GM23248 (cell line): ENCODE results near the gene KDM6A. TPM values are rescaled to one million over a fixed set of nuclear protein-coding genes. Genes with fewer than 3 reads are reported as not detected.
A peak's percentile ranks its signal among the peaks of the same experiment; 100 is the strongest.
"Not testable (repeated sequence)": the region's sequence is repeated elsewhere in the genome, so short reads cannot be mapped to it uniquely, and the experiment has no call there.

ENCODE experiments used
- DNase-seq: peaks from one replicate; pipeline ENCODE4 v3.0.0-alpha.2; 2015
- H2AFZ ChIP-seq: fragments of 200-600 bp; sonication (generic); 2 replicates; pipeline ENCODE4 v1.6.1; 2016; ENCODE audit warnings: antibody characterized with exemption
- H3F3A ChIP-seq: fragments of 200-600 bp; sonication (generic); 2 replicates; pipeline ENCODE4 v1.6.1; 2016; ENCODE audit warnings: mild to moderate bottlenecking, antibody characterized with exemption, mixed run types; ENCODE audit not compliant: insufficient read depth
- H3K27ac ChIP-seq: fragments of 200-600 bp; sonication (generic); 2 replicates; pipeline ENCODE4 v1.5.1; 2016; ENCODE audit warnings: mild to moderate bottlenecking
- H3K27me3 ChIP-seq: fragments of 200-600 bp; sonication (generic); replicated peaks from 2 replicates; pipeline ENCODE4 v1.6.1; 2016; ENCODE audit warnings: mild to moderate bottlenecking; ENCODE audit not compliant: insufficient read depth
- H3K36me3 ChIP-seq: fragments of 200-600 bp; sonication (generic); 2 replicates; pipeline ENCODE4 v1.6.1; 2016; ENCODE audit warnings: low read depth, mild to moderate bottlenecking
- H3K4me1 ChIP-seq: fragments of 200-600 bp; sonication (generic); 2 replicates; pipeline ENCODE4 v1.6.1; 2016; ENCODE audit warnings: mild to moderate bottlenecking; ENCODE audit not compliant: insufficient read depth
- H3K4me2 ChIP-seq: fragments of 200-600 bp; sonication (generic); one replicate; pipeline ENCODE4 v1.6.1; 2016; ENCODE audit warnings: mild to moderate bottlenecking; ENCODE audit not compliant: unreplicated experiment
- H3K4me3 ChIP-seq: fragments of 200-600 bp; sonication (generic); 2 replicates; pipeline ENCODE4 v1.5.1; 2016; ENCODE audit warnings: mild to moderate bottlenecking
- H3K79me2 ChIP-seq: fragments of 200-600 bp; sonication (generic); 2 replicates; pipeline ENCODE4 v1.6.1; 2016; ENCODE audit warnings: mild to moderate bottlenecking; ENCODE audit not compliant: insufficient read depth
- H3K9ac ChIP-seq: fragments of 200-600 bp; sonication (generic); 2 replicates; pipeline ENCODE4 v1.6.1; 2016; ENCODE audit warnings: mild to moderate bottlenecking
- H3K9me2 ChIP-seq: fragments of 200-600 bp; sonication (generic); 2 replicates; pipeline ENCODE4 v1.6.1; 2016; ENCODE audit warnings: mixed run types, mild to moderate bottlenecking, moderate library complexity; ENCODE audit not compliant: insufficient read depth
- H3K9me3 ChIP-seq: fragments of 200-600 bp; sonication (generic); one replicate; pipeline ENCODE4 v1.6.1; 2017; ENCODE audit warnings: low read depth
- H4K20me1 ChIP-seq: fragments of 200-600 bp; sonication (generic); 2 replicates; pipeline ENCODE4 v1.6.0; 2016; ENCODE audit not compliant: insufficient read depth
- EZH2 ChIP-seq: fragments of 200-600 bp; sonication (generic); IDR thresholded peaks from 2 replicates; pipeline ENCODE4 v1.6.1; 2018; ENCODE audit warnings: antibody characterized with exemption, mild to moderate bottlenecking; ENCODE audit not compliant: insufficient read depth, poor library complexity, severe bottlenecking
- EZH2phosphoT487 ChIP-seq: fragments of 200-600 bp; sonication (generic); IDR thresholded peaks from 2 replicates; pipeline ENCODE4 v1.6.1; 2018; ENCODE audit warnings: antibody characterized with exemption, moderate library complexity, mild to moderate bottlenecking, low read depth; ENCODE audit not compliant: insufficient read depth
- WGBS, 2 experiments: methylation state at CpG; one replicate each; pipeline ENCODE4 v1.1.6; 2015 to 2017; ENCODE audit warnings: low lambda C conversion rate in 2 of 2, low coverage in 1 of 2; ENCODE audit errors: missing lambda C conversion rate in 2 of 2; 5-methylcytosine and 5-hydroxymethylcytosine counted together
- in situ Hi-C: fragments of 300-500 bp; cut with MboI; formaldehyde crosslinking; loops from 2 replicates; pipeline ENCODE4 v1.15.0; 2020
- polyA plus RNA-seq: library from polyadenylated mRNA; unstranded; fragments of >200 nt; fragmentation: Nextera tagmentation; extraction: Ambion mirVana; gene quantifications from 2 replicates; pipeline ENCODE4 v1.2.1, GENCODE V29; 2016
- total RNA-seq: library from RNA; depleted of rRNA; stranded (reverse); fragments of >200 nt; shearing (Covaris generic); gene quantifications from 2 replicates; pipeline ENCODE4 v1.2.3, GENCODE V29; 2014; rRNA removed

KDM6A gene
- total RNA-seq (12.0 and 31.2 TPM in 2 replicates), polyA plus RNA-seq (4.5 and 5.8 TPM in 2 replicates)

- peak within 1 kb of the TSS; percentile 95 for H3K4me3 ChIP-seq
- H3K4me1 ChIP-seq: peaks cover 5% of the 10 kb centered on the region; the same call in 1 of the 2 replicates
- peaks cover 57% of the 10 kb centered on the region for H3K79me2 ChIP-seq
- 0 out of 2 replicates have a peak, but pooled peaks cover 4% of the 10 kb centered on the region for H4K20me1 ChIP-seq
- H3K9me3 ChIP-seq: no peaks in the 10 kb centered on the region
- peak within 1 kb of the TSS; percentile 99 for H3K9ac ChIP-seq
- no peaks in the 10 kb centered on the region for H3K9me2 ChIP-seq
- peak within 1 kb of the TSS; percentile 98 for H3K4me2 ChIP-seq
- WGBS, 2 experiments: 0 to 1% methylated on average over 17 to 19 of the region's 61 CpGs
- no peaks in the 10 kb centered on the region for H3K27me3 ChIP-seq
- peaks cover 13% of the 10 kb centered on the region; the same call in 1 of the 2 replicates for H3F3A ChIP-seq
- H2AFZ ChIP-seq: peak within 1 kb of the TSS; percentile 81
- peak; percentile 95 for DNase-seq
- in situ Hi-C loops: no loop called here
- no peaks in the 10 kb centered on the region; the same call in 1 of the 2 replicates for H3K36me3 ChIP-seq
- TF ChIP-seq EZH2phosphoT487: no peak
- TF ChIP-seq EZH2: no peak
- peak within 1 kb of the TSS; percentile 99 for H3K27ac ChIP-seq
Measured at GRCh38 chrX:44872821-44873414, at the start of gene KDM6A. KDM6A (plus strand) TSS chrX:44873188; CDS start chrX:44873552, 364 bp downstream.

GRCh38 chrX:44823193-44823592 is 49.8 kb upstream of the KDM6A start:
- H3K9ac ChIP-seq, H3K79me2 ChIP-seq, H3K36me3 ChIP-seq, H4K20me1 ChIP-seq, H3K4me2 ChIP-seq, H3K9me3 ChIP-seq, H3K4me3 ChIP-seq, H2AFZ ChIP-seq, in situ Hi-C loops, H3K27ac ChIP-seq, H3F3A ChIP-seq, H3K4me1 ChIP-seq, H3K27me3 ChIP-seq, H3K9me2 ChIP-seq, DNase-seq: not testable (repeated sequence)
- WGBS, 2 experiments: 79 to 100% methylated on average over 1 to 2 of the region's 2 CpGs

- DNase-seq: peak; percentile 78
- no peak overlapping the region for H3K4me3 ChIP-seq
- no peaks in the 10 kb centered on the region for H3K27me3 ChIP-seq
- no peaks in the 10 kb centered on the region for H3K9me2 ChIP-seq
- H4K20me1 ChIP-seq: no peaks in the 10 kb centered on the region
- H3K36me3 ChIP-seq: no peaks in the 10 kb centered on the region
- no peaks in the 10 kb centered on the region for H3K9me3 ChIP-seq
- in situ Hi-C loops: no loop called here
- no peak overlapping the region for H2AFZ ChIP-seq
- no peak for TF ChIP-seq EZH2
- no peak for TF ChIP-seq EZH2phosphoT487
- no peak overlapping the region for H3K27ac ChIP-seq
- H3F3A ChIP-seq: no peaks in the 10 kb centered on the region
- H3K4me2 ChIP-seq: no peak overlapping the region
- H3K9ac ChIP-seq: no peak overlapping the region
- H3K4me1 ChIP-seq: 0 out of 2 replicates have a peak, but pooled peaks cover 3% of the 10 kb centered on the region
- H3K79me2 ChIP-seq: no peaks in the 10 kb centered on the region
- 15 to 33% methylated on average over 4 of the region's 4 CpGs for WGBS, 2 experiments
Measured at GRCh38 chrX:44828008-44828605, 44.9 kb upstream of the KDM6A start.

- Histone ChIP-seq H3K27me3 (no peaks in the 10 kb centered on the region), H3K79me2 (no peaks in the 10 kb centered on the region), H2AFZ (no peak overlapping the region), H3K27ac (no peak overlapping the region), H3K36me3 (no peaks in the 10 kb centered on the region), H4K20me1 (no peaks in the 10 kb centered on the region), H3K4me2 (no peak overlapping the region), H3K9ac (no peak overlapping the region), H3K4me3 (no peak overlapping the region), H3K9me2 (no peaks in the 10 kb centered on the region), H3K4me1 (0 out of 2 replicates have a peak, but pooled peaks cover 3% of the 10 kb centered on the region), H3K9me3 (no peaks in the 10 kb centered on the region), H3F3A (no peaks in the 10 kb centered on the region)
- TF ChIP-seq EZH2phosphoT487: no peak
- no peak for TF ChIP-seq EZH2
- 89 to 92% methylated on average over 2 of the region's 2 CpGs for WGBS, 2 experiments
- no peak for DNase-seq
- in situ Hi-C loops: no loop called here
Measured at GRCh38 chrX:44829832-44830231, 43.2 kb upstream of the KDM6A start.
